Mesenchymal stem cell (in vitro differentiated cells and primary cell): ENCODE results near the gene SAMD4A.

ENCODE experiments used
- DNase-seq: peaks from one replicate; pipeline ENCODE4 v3.0.0-alpha.2; 2013
- H2AFZ ChIP-seq: one replicate; pipeline ENCODE4 v1.6.1; 2013; ENCODE audit warnings: low read depth, mild to moderate bottlenecking, control low read depth, inconsistent platforms, low read length, moderate library complexity
- H2AK5ac ChIP-seq: 2 replicates; pipeline ENCODE4 v1.6.1; 2013; ENCODE audit warnings: low read length, moderate library complexity, mild to moderate bottlenecking, inconsistent platforms; ENCODE audit not compliant: severe bottlenecking
- H2BK120ac ChIP-seq: one replicate; pipeline ENCODE4 v1.6.1; 2013; ENCODE audit warnings: low read depth, mild to moderate bottlenecking, inconsistent platforms, low read length, moderate library complexity
- H2BK12ac ChIP-seq, 2 experiments: one replicate each; pipeline ENCODE4 v1.6.1; 2013; ENCODE audit warnings: inconsistent platforms in 2 of 2, low read length in 2 of 2, mild to moderate bottlenecking in 2 of 2, moderate library complexity in 2 of 2, control low read depth in 1 of 2
- H2BK15ac ChIP-seq: one replicate; pipeline ENCODE4 v1.6.1; 2013; ENCODE audit warnings: mild to moderate bottlenecking, low read depth, inconsistent platforms; ENCODE audit not compliant: poor library complexity, severe bottlenecking
- H2BK5ac ChIP-seq: 2 replicates; pipeline ENCODE4 v1.6.1; 2013; ENCODE audit warnings: low read depth, mild to moderate bottlenecking, low read length, control low read depth, inconsistent platforms; ENCODE audit not compliant: poor library complexity, severe bottlenecking
- H3K14ac ChIP-seq, 2 experiments: one replicate each; pipeline ENCODE4 v1.6.1; 2013; ENCODE audit warnings: inconsistent platforms in 2 of 2, low read length in 2 of 2, control low read depth in 1 of 2, mild to moderate bottlenecking in 1 of 2, moderate library complexity in 1 of 2
- H3K18ac ChIP-seq, 2 experiments: one replicate each; pipeline ENCODE4 v1.6.1; 2013; ENCODE audit warnings: inconsistent platforms in 2 of 2, low read length in 2 of 2, control low read depth in 1 of 2, low read depth in 1 of 2, mild to moderate bottlenecking in 1 of 2
- H3K23ac ChIP-seq, 2 experiments: one replicate each; pipeline ENCODE4 v1.6.1; 2013; ENCODE audit warnings: inconsistent platforms in 2 of 2, low read length in 2 of 2, mild to moderate bottlenecking in 2 of 2, moderate library complexity in 2 of 2, control low read depth in 1 of 2
- H3K27ac ChIP-seq: 2 replicates; pipeline ENCODE4 v1.5.1; 2013; ENCODE audit warnings: mild to moderate bottlenecking, moderate library complexity, low read length, control low read depth, inconsistent platforms; ENCODE audit not compliant: poor library complexity, severe bottlenecking
- H3K27me3 ChIP-seq, 2 experiments: 2 replicates each; pipeline versions ENCODE4 v1.6.1 to v1.7.0; 2013; ENCODE audit warnings: low read length in 2 of 2, mild to moderate bottlenecking in 2 of 2, moderate library complexity in 2 of 2, control low read depth in 1 of 2, inconsistent platforms in 1 of 2; ENCODE audit not compliant: control insufficient read depth in 1 of 2, insufficient read depth in 1 of 2
- H3K36me3 ChIP-seq, 2 experiments: 2 replicates each; pipeline versions ENCODE4 v1.6.1 to v1.7.0; 2013; ENCODE audit warnings: low read length in 2 of 2, control low read depth in 1 of 2, inconsistent platforms in 1 of 2, low read depth in 1 of 2, mild to moderate bottlenecking in 1 of 2; ENCODE audit not compliant: insufficient read depth in 2 of 2, control insufficient read depth in 1 of 2
- H3K4ac ChIP-seq, 2 experiments: one replicate each; pipeline ENCODE4 v1.6.1; 2013; ENCODE audit warnings: inconsistent platforms in 2 of 2, low read length in 2 of 2, mild to moderate bottlenecking in 2 of 2, moderate library complexity in 2 of 2, control low read depth in 1 of 2, low read depth in 1 of 2
- H3K4me1 ChIP-seq: 2 replicates; pipeline ENCODE4 v1.6.1; 2013; ENCODE audit warnings: low read depth, low read length, control low read depth; ENCODE audit not compliant: control insufficient read depth, insufficient read depth
- H3K4me2 ChIP-seq: 2 replicates; pipeline ENCODE4 v1.6.1; 2013; ENCODE audit warnings: low read length, mild to moderate bottlenecking, inconsistent platforms; ENCODE audit not compliant: poor library complexity, severe bottlenecking
- H3K4me3 ChIP-seq, 2 experiments: 2 replicates each; pipeline versions ENCODE4 v1.5.1 to v1.7.0; 2013; ENCODE audit warnings: low read length in 2 of 2, mild to moderate bottlenecking in 2 of 2, control low read depth in 1 of 2, low read depth in 1 of 2; ENCODE audit not compliant: insufficient read depth in 1 of 2
- H3K79me1 ChIP-seq: replicated peaks from 2 replicates; pipeline ENCODE4 v1.6.1; 2013; ENCODE audit warnings: mild to moderate bottlenecking, control low read depth, low read length, inconsistent platforms; ENCODE audit not compliant: poor library complexity, severe bottlenecking
- H3K9ac ChIP-seq: 2 replicates; pipeline ENCODE4 v1.7.0; 2013; ENCODE audit warnings: mild to moderate bottlenecking, low read length, moderate library complexity
- H3K9me3 ChIP-seq: 2 replicates; pipeline ENCODE4 v1.7.0; 2013; ENCODE audit warnings: mild to moderate bottlenecking, low read length; ENCODE audit not compliant: control insufficient read depth
- H4K8ac ChIP-seq: one replicate; pipeline ENCODE4 v1.6.1; 2013; ENCODE audit warnings: inconsistent platforms, mild to moderate bottlenecking, low read length, moderate library complexity
- H4K91ac ChIP-seq: one replicate; pipeline ENCODE4 v1.6.1; 2013; ENCODE audit warnings: mild to moderate bottlenecking, low read length, inconsistent platforms
- WGBS: methylation state at CpG from one replicate; pipeline ENCODE4 v1.1.7; 2013; ENCODE audit warnings: mixed read lengths; 5-methylcytosine and 5-hydroxymethylcytosine counted together

Gene SAMD4A

DNA sequence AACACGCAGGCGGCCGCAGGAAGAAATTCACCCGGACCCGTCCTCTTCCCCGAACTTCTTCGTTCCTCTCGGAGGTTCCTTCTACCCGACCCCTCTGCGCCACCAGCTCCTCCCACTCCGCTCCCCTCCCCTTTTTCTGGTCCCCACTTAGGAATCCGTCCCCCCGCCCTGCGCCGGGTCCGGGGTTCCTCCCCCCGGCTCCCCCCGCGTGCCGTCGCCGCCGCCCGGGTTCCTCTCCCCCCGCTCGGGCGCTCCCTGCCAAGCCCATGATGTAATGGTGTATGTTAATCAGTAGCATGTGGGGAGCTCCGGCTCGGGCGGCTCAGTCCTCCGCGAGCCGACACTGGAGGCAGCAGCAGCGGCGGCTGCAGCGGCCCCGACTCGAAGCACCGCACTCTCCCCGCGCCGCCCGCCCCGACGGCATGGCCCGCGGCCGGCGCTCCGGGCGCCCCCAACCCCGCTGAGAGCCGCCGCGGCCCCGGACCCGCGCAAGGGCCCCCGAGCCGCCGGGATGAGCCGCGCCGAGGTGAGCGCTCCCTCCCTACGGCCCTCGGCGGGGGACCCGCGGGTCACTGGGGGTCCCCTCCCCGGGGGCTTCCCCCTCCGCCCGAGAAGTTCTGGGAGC is 1.0 kb upstream of the SAMD4A start:
- Histone ChIP-seq H2BK12ac (peak overlapping the region in 1 of 2 experiments; percentile 98), H3K27me3 (no peaks in the 10 kb centered on the region), H2BK120ac (peak overlapping the region; percentile 98), H3K4ac (peak overlapping the region; percentile 84 to 88), H3K27ac (peak overlapping the region; percentile 80), H3K4me3 (peak overlapping the region; percentile 89 to 92), H3K4me2 (peak overlapping the region; percentile 99), H3K36me3 (peaks cover 0 to 3% of the 10 kb centered on the region in 2 experiments), H3K9ac (peak overlapping the region; percentile 96), H3K79me1 (no peaks in the 10 kb centered on the region), H3K23ac (peak overlapping the region; percentile 60 to 72), H3K18ac (peak overlapping the region; percentile 82 to 88), H2BK15ac (peak overlapping the region; percentile 73), H3K4me1 (peaks cover 12% of the 10 kb centered on the region), H4K8ac (peak overlapping the region; percentile 80), H3K9me3 (no peaks in the 10 kb centered on the region), H2AFZ (no peak overlapping the region), H4K91ac (peak overlapping the region; percentile 85), H2AK5ac (no peak overlapping the region), H2BK5ac (peak overlapping the region; percentile 96), H3K14ac (peak overlapping the region; percentile 28 to 82)
- peak; percentile 93 for DNase-seq
- 2% methylated on average over 55 of the region's 73 CpGs for WGBS

GRCh38 chr14:54567224-54567638 is 303 bp downstream of the SAMD4A start:
- Histone ChIP-seq H4K91ac (peak overlapping the region; percentile 30), H3K4me2 (peak overlapping the region; percentile 99), H2AFZ (peak overlapping the region; percentile 1), H2AK5ac (no peak overlapping the region), H4K8ac (peak overlapping the region; percentile 10), H3K4ac (peak overlapping the region in 1 of 2 experiments; percentile 91), H2BK12ac (peak overlapping the region in 1 of 2 experiments; percentile 33), H3K9ac (peak overlapping the region; percentile 96), H3K4me3 (peak overlapping the region; percentile 89 to 92), H3K36me3 (peaks cover 3 to 7% of the 10 kb centered on the region in 2 experiments), H3K27ac (peak overlapping the region; percentile 35), H3K18ac (peak overlapping the region; percentile 78 to 84), H3K9me3 (peaks cover 1% of the 10 kb centered on the region), H3K27me3 (no peaks in the 10 kb centered on the region), H2BK120ac (peak overlapping the region; percentile 29), H2BK5ac (peak overlapping the region; percentile 11), H3K23ac (no peak overlapping the region), H2BK15ac (no peak overlapping the region), H3K4me1 (peaks cover 11% of the 10 kb centered on the region), H3K79me1 (no peaks in the 10 kb centered on the region), H3K14ac (peak overlapping the region in 1 of 2 experiments; percentile 23)
- WGBS, result under 1% methylated on average over 26 of the region's 31 CpGs
- peak; percentile 66 for DNase-seq

GRCh38 chr14:54567639-54568561 is 972 bp downstream of the SAMD4A start:
- Histone ChIP-seq H2BK5ac (peak overlapping the region; percentile 46), H3K4me2 (peak overlapping the region; percentile 99), H2BK15ac (no peak overlapping the region), H3K4ac (peak overlapping the region in 1 of 2 experiments; percentile 4), H3K14ac (peak overlapping the region; percentile 86 to 99), H3K79me1 (no peaks in the 10 kb centered on the region), H2BK12ac (peak overlapping the region in 1 of 2 experiments; percentile 96), H3K23ac (peak overlapping the region; percentile 34 to 83), H3K9me3 (peaks cover 8% of the 10 kb centered on the region), H4K8ac (peak overlapping the region; percentile 42), H3K4me1 (peaks cover 11% of the 10 kb centered on the region), H4K91ac (peak overlapping the region; percentile 86), H2AK5ac (no peak overlapping the region), H3K4me3 (peak overlapping the region; percentile 89 to 92), H3K9ac (peak overlapping the region; percentile 96), H3K36me3 (peaks cover 3 to 12% of the 10 kb centered on the region in 2 experiments), H2AFZ (no peak overlapping the region), H3K27ac (peak overlapping the region; percentile 73), H3K18ac (peak overlapping the region; percentile 79 to 96), H2BK120ac (peak overlapping the region; percentile 99), H3K27me3 (no peaks in the 10 kb centered on the region)
- WGBS, result under 1% methylated on average over 54 of the region's 70 CpGs
- DNase-seq, result peak; percentile 70
